ENCODE results near the gene UBASH3B.
A peak's percentile ranks its signal among the peaks of the same experiment; 100 is the strongest.

UBASH3B gene

DNA sequence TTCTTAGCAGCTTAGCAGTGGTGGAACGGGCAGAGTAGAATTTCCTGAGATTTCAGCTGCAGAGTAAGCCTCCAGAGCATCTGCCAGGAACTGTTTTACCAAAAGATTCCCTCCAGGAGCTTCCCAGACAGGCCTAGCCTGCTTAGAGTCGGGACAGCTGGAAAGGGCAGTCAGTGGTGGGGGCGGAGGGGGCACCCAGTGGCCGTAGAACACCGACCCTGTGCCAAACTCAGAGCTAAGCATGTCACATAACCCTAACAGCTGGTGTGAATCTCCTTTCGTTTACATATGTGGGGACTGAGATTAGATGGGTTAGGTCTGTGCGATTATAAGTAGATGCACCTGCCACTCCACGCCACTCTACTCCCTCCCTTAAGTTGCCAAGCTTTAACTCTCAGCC, 102.8 kb downstream of the UBASH3B start:
- TF ChIP-seq TAF1 (IDR thresholded peaks at IDR 0.05; ENCODE audit: borderline replicate concordance, insufficient read depth, low read length) (no peak), REST (IDR thresholded peaks at IDR 0.05; ENCODE audit: insufficient read depth in 1 of 2, low read depth in 2 of 2, low read length in 2 of 2) (no peak), POLR2AphosphoS5 (IDR thresholded peaks at IDR 0.05; ENCODE audit: low read depth, low read length) (no peak)

- TF ChIP-seq REST (IDR thresholded peaks at IDR 0.05; ENCODE audit: insufficient read depth in 1 of 2, low read depth in 2 of 2, low read length in 2 of 2), result no peak
- 0 out of 2 replicates have a peak, but pooled peaks have one; percentile 24 for TF ChIP-seq SIN3A (IDR thresholded peaks at IDR 0.05; ENCODE audit: borderline replicate concordance, insufficient read depth, low read length)
These were observed 103.5 kb downstream of the UBASH3B start for GRCh38 chr11:122758974-122759373.

DNA sequence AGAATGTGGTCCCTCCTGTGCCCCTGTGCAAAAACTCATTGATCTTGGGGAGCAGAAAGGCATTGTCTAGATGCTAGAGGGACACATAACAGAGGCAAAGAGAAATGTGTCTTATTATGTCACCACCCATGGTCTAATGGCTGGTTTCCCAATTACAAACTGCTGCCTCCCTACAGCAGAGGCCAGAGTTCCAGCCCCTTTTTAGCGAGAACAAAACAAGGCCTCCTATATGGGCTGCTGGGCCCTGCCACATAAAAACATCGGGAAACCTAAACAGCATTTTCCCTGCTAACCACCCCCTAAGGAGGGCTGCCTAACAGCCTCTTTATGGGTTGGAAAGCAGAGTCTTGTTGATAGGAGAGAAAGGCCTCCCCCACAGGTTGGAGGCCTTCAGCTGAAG, 107.6 kb downstream of the UBASH3B start:
- TF ChIP-seq TAF1 (IDR thresholded peaks at IDR 0.05; ENCODE audit: borderline replicate concordance, insufficient read depth, low read length), result no peak
- no peak for TF ChIP-seq REST (IDR thresholded peaks at IDR 0.05; ENCODE audit: insufficient read depth in 1 of 2, low read depth in 2 of 2, low read length in 2 of 2)
- TF ChIP-seq POLR2AphosphoS5 (IDR thresholded peaks at IDR 0.05; ENCODE audit: low read depth, low read length), result no peak

DNA sequence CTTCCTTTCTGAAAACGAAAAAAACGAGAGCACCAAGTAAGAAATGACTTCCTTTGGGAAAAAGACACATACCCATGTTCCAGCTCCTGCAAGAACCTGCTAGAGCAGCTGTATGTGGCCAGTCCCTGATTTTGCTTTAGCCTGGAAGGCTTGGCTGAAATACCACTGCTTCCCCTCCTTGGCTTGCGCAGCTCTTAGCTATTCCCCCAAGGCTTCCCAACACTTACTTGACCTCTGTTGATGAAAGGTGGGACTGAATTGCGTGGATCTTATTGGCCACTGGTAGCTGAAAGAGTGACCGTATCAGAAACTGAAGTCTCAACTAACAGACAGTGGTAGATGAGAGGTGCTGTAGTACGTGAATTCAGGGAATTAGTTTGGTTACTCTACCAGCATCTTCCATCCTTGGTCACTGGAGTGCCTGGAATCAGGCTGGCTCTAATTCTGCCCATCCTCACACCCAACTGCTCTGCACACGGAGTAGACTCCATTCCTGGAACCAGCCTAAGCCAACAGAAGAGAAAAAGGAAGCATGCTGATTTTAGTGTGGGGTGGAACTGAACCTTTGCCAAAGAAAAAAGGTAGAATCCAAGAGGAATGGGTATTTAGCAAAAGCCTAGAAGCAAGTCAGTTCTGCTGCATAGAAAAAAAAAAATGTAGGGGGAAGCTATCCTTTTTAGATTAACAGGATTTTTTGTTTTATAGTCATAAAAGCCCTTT, 109.0 kb downstream of the UBASH3B start:
- no peak for TF ChIP-seq TAF1 (IDR thresholded peaks at IDR 0.05; ENCODE audit: borderline replicate concordance, insufficient read depth, low read length)
- no peak for TF ChIP-seq SIN3A (IDR thresholded peaks at IDR 0.05; ENCODE audit: borderline replicate concordance, insufficient read depth, low read length)
- no peak; the same call in 1 of the 2 replicates for TF ChIP-seq POLR2AphosphoS5 (IDR thresholded peaks at IDR 0.05; ENCODE audit: low read depth, low read length)
- TF ChIP-seq FOXP2 (optimal IDR thresholded peaks at IDR 0.05; ENCODE audit: borderline replicate concordance, extremely low read depth, extremely low read length, insufficient read depth), result no peak
- TF ChIP-seq REST (IDR thresholded peaks at IDR 0.05; ENCODE audit: insufficient read depth in 1 of 2, low read depth in 2 of 2, low read length in 2 of 2), result no peak

- TF ChIP-seq REST (IDR thresholded peaks at IDR 0.05; ENCODE audit: insufficient read depth in 1 of 2, low read depth in 2 of 2, low read length in 2 of 2), result no peak
- 0 out of 2 replicates have a peak, but pooled peaks have one; percentile 2 for TF ChIP-seq POLR2AphosphoS5 (IDR thresholded peaks at IDR 0.05; ENCODE audit: low read depth, low read length)
These were observed 110.1 kb downstream of the UBASH3B start for GRCh38 chr11:122765487-122766131.

All from PFSK-1 (cell line).